Endothelial cell of umbilical vein (primary cell): Measurements from ENCODE around the gene CYP8B1. TPM values are rescaled to one million over a fixed set of nuclear protein-coding genes. Genes with fewer than 3 reads are reported as not detected.

Source experiments
- BruUV-seq: library from RNA; stranded (reverse); fragments of 400-500 nt; replicated peaks from 2 replicates; lab custom pipeline; 2021; lab: Mats Ljungman, UMichigan
- CTCF ChIA-PET: fragments of 300-600, 350-600 bp; sonication (Branson Sonifier 250); formaldehyde crosslinking; loops from one replicate; lab custom pipeline; 2021; ENCODE audit warnings: antibody characterized with exemption, inconsistent platforms; lab: Charles Lee
- POLR2A ChIA-PET: fragments of 300-600, 350-600 bp; sonication (Branson Sonifier 250); formaldehyde crosslinking; loops from one replicate; lab custom pipeline; 2021; ENCODE audit warnings: antibody characterized with exemption, inconsistent platforms; lab: Charles Lee
- DNase-seq: peaks from one replicate; pipeline ENCODE4 v3.0.0-alpha.2; 2011; ENCODE audit warnings: low read depth, low spot score
- FAIRE-seq: peaks from 2 replicates; lab custom pipeline; 2011; peaks lifted over from hg19 to GRCh38; lab: Jason Lieb, UNC
- H2AFZ ChIP-seq: 2 replicates; pipeline ENCODE4 v1.6.0; 2012; ENCODE audit warnings: low read depth, low read length, control low read depth, inconsistent platforms
- H3K27ac ChIP-seq: 2 replicates; pipeline ENCODE4 v1.5.1; 2011; ENCODE audit warnings: low read depth, mild to moderate bottlenecking, control low read depth, low read length, moderate library complexity; ENCODE audit not compliant: insufficient read depth
- H3K27me3 ChIP-seq, 2 experiments: 2 replicates each; pipeline versions ENCODE4 v1.6.0 to v1.6.1; 2011; ENCODE audit warnings: low read length in 2 of 2, mixed read lengths in 1 of 2; ENCODE audit not compliant: control insufficient read depth in 2 of 2, insufficient read depth in 2 of 2
- H3K36me3 ChIP-seq, 2 experiments: 2 replicates in 1 of 2; 3 replicates in 1 of 2; pipeline ENCODE4 v1.5.1; 2011; ENCODE audit warnings: low read length in 2 of 2, mild to moderate bottlenecking in 1 of 2, moderate library complexity in 1 of 2; ENCODE audit not compliant: control insufficient read depth in 2 of 2, insufficient read depth in 2 of 2; ENCODE audit errors: extremely low read depth in 1 of 2
- H3K4me1 ChIP-seq: 3 replicates; pipeline ENCODE4 v1.5.1; 2011; ENCODE audit warnings: mild to moderate bottlenecking, low read length; ENCODE audit not compliant: control insufficient read depth, insufficient read depth; ENCODE audit errors: extremely low read depth
- H3K4me2 ChIP-seq: 2 replicates; pipeline ENCODE4 v1.6.1; 2011; ENCODE audit warnings: low read length, control low read depth, mixed read lengths; ENCODE audit not compliant: insufficient read depth
- H3K4me3 ChIP-seq, 3 experiments: fragments of 200-600 bp in 1 of 3; sonication (generic), shearing (Covaris generic) in 1 of 3; replicated peaks in 1 of 3; 2 replicates each; pipeline ENCODE4 v1.5.1; 2011 to 2016; ENCODE audit warnings: control low read depth in 3 of 3, low read length in 3 of 3, mild to moderate bottlenecking in 2 of 3, inconsistent platforms in 1 of 3, low read depth in 1 of 3, moderate library complexity in 1 of 3; ENCODE audit not compliant: insufficient read depth in 1 of 3
- H3K79me2 ChIP-seq: 2 replicates; pipeline ENCODE4 v1.6.0; 2012; ENCODE audit warnings: low read length, inconsistent platforms; ENCODE audit not compliant: control insufficient read depth, insufficient read depth
- H3K9ac ChIP-seq: replicated peaks from 2 replicates; pipeline ENCODE3; 2011; ENCODE audit warnings: low read length, control low read depth; ENCODE audit not compliant: insufficient read depth; ENCODE audit errors: extremely low read depth
- H3K9me1 ChIP-seq: replicated peaks from 3 replicates; pipeline ENCODE4 v1.6.0; 2011; ENCODE audit warnings: mild to moderate bottlenecking, low read length; ENCODE audit not compliant: control insufficient read depth, insufficient read depth; ENCODE audit errors: extremely low read depth
- H3K9me3 ChIP-seq: replicated peaks from 2 replicates; pipeline ENCODE4 v1.5.1; 2012; ENCODE audit warnings: low read length, inconsistent platforms; ENCODE audit not compliant: control insufficient read depth, insufficient read depth
- H4K20me1 ChIP-seq: replicated peaks from 2 replicates; pipeline ENCODE3; 2011; ENCODE audit warnings: mild to moderate bottlenecking, low read length; ENCODE audit not compliant: control insufficient read depth, insufficient read depth; ENCODE audit errors: extremely low read depth
- EZH2 ChIP-seq: IDR thresholded peaks from 2 replicates; pipeline ENCODE4 v1.6.1; 2012; ENCODE audit warnings: borderline replicate concordance, low read depth, mild to moderate bottlenecking, moderate library complexity, low read length, inconsistent platforms; ENCODE audit not compliant: severe bottlenecking
- FOS ChIP-seq: IDR thresholded peaks from 2 replicates; pipeline ENCODE4 v1.6.1; 2011; ENCODE audit warnings: mild to moderate bottlenecking, low read length, moderate library complexity, borderline replicate concordance; ENCODE audit not compliant: insufficient read depth
- GATA2 ChIP-seq: IDR thresholded peaks from 2 replicates; pipeline ENCODE4 v1.7.0; 2011; ENCODE audit warnings: low read depth, mild to moderate bottlenecking, moderate library complexity, mixed read lengths, low read length; ENCODE audit not compliant: insufficient read length, insufficient read depth
- JUN ChIP-seq: IDR thresholded peaks from 2 replicates; pipeline ENCODE4 v1.6.1; 2011; ENCODE audit warnings: borderline replicate concordance, low read depth; ENCODE audit not compliant: insufficient read length, insufficient read depth
- POLR2A ChIP-seq: IDR thresholded peaks from 2 replicates; pipeline ENCODE4 v1.6.1; 2012; ENCODE audit warnings: low read depth, mild to moderate bottlenecking, control low read depth, low read length
- POLR2AphosphoS5 ChIP-seq: IDR thresholded peaks from 2 replicates; pipeline ENCODE4 v1.6.1; 2012; ENCODE audit warnings: low read depth, mild to moderate bottlenecking, control low read depth, low read length, moderate library complexity; ENCODE audit not compliant: insufficient read depth
- dilution Hi-C: fragments of 300-500 bp; cut with MboI; formaldehyde crosslinking; loops from one replicate; pipeline ENCODE4 v1.15.0; 2019; ENCODE audit warnings: low sequenced_read_pairs; ENCODE audit not compliant: extremely low pct_ligation_motif_present
- intact Hi-C: fragments of 100-400 bp; cut with micrococcal nuclease; formaldehyde crosslinking; loops from one replicate; pipeline ENCODE4 v1.10.0; 2022
- polyA plus RNA-seq, 4 experiments: library from polyadenylated mRNA; depleted of rRNA in 3 of 4; stranded (reverse) in 3 of 4; unstranded in 1 of 4; fragments of >200 nt; gene quantifications; 2 replicates each; pipeline versions ENCODE4 v1.2.1 to v1.2.3, GENCODE V29; 2011 to 2012; ENCODE audit warnings: missing spikeins in 1 of 4
- total RNA-seq: library from RNA; stranded (reverse); gene quantifications from 2 replicates; pipeline ENCODE4 v1.2.3, GENCODE V29; 2021
- TF ChIP-seq, protein P1 (sequence below), 2 donors: IDR thresholded peaks; 1 replicate in 1 of 2; 2 replicates in 1 of 2; pipeline ENCODE4 v1.5.1; 2011; ENCODE audit warnings: low read length in 2 of 2, mild to moderate bottlenecking in 2 of 2, moderate library complexity in 2 of 2, control low read depth in 1 of 2, inconsistent platforms in 1 of 2, low read depth in 1 of 2; ENCODE audit not compliant: insufficient read depth in 1 of 2; ENCODE audit errors: extremely low read depth in 1 of 2

The CYP8B1 gene
- total and polyA plus RNA-seq, 2 donors (not counting 3 experiments of a cell fraction or from before 2014, with no cell fraction given) = not detected

DNA sequence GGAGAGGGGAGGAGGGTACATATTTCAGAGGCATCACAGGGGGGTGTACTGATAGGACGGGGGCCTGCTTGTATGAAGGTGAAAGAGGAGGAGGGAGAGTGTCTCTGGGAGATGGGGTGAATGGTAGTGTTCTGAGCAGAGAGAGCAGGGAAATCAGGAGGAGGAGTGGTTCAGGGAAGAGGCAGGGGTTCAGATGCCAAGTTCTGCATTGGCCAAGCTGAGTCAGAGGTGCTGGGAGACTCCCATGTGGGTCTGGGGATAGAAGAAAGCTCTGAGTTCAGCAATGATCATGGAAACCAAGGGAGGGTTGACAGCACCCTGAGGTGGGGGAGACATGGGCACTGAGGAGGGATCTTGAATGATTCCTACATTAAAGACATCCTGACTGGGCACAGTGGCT is 3.0 kb downstream of the CYP8B1 start:
- no peak overlapping the region for H3K9ac ChIP-seq
- dilution Hi-C loops = no loop called here
- no peak for FAIRE-seq

More for the DNA sequence above, 3.0 kb downstream of the CYP8B1 start:
- no peak for TF ChIP-seq GATA2
- TF ChIP-seq POLR2A = no peak
- TF ChIP-seq POLR2AphosphoS5 = no peak
- TF ChIP-seq FOS = no peak
- no peak for TF ChIP-seq JUN
- no peak for TF ChIP-seq EZH2
- TF ChIP-seq, protein P1, sequence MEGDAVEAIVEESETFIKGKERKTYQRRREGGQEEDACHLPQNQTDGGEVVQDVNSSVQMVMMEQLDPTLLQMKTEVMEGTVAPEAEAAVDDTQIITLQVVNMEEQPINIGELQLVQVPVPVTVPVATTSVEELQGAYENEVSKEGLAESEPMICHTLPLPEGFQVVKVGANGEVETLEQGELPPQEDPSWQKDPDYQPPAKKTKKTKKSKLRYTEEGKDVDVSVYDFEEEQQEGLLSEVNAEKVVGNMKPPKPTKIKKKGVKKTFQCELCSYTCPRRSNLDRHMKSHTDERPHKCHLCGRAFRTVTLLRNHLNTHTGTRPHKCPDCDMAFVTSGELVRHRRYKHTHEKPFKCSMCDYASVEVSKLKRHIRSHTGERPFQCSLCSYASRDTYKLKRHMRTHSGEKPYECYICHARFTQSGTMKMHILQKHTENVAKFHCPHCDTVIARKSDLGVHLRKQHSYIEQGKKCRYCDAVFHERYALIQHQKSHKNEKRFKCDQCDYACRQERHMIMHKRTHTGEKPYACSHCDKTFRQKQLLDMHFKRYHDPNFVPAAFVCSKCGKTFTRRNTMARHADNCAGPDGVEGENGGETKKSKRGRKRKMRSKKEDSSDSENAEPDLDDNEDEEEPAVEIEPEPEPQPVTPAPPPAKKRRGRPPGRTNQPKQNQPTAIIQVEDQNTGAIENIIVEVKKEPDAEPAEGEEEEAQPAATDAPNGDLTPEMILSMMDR (IDR thresholded peaks at IDR 0.05; ENCODE audit: extremely low read depth in 1 of 2, insufficient read depth in 1 of 2, low read depth in 1 of 2, low read length in 2 of 2) = no peak
- Histone ChIP-seq H4K20me1 (no peaks in the 10 kb centered on the region), H3K36me3 (no peaks in the 10 kb centered on the region), H3K9me3 (no peaks in the 10 kb centered on the region), H3K4me2 (no peak overlapping the region), H3K4me1 (no peaks in the 10 kb centered on the region), H3K9me1 (no peaks in the 10 kb centered on the region), H3K79me2 (no peaks in the 10 kb centered on the region), H3K27ac (no peak overlapping the region), H3K4me3 (no peak overlapping the region), H2AFZ (no peak overlapping the region), H3K27me3 (peaks cover 6 to 8% of the 10 kb centered on the region in 2 experiments)
- no TSS peak for BruUV-seq
- ChIA-PET POLR2A (no interaction called here), CTCF (interaction anchor here (1.0 kb wide), 1 partner anchor 8 kb away, joined by 3 read pairs; no protein-coding TSS in a partner anchor)
- no peak for DNase-seq
- intact Hi-C loops = no loop called here
